SH-SY5Y (cell line): ENCODE results near the gene EIF4G3.

Experiments
- GATA2 ChIP-seq: IDR thresholded peaks from 2 replicates; pipeline ENCODE4 v1.6.1; 2011; ENCODE audit warnings: mild to moderate bottlenecking, low read depth, low read length
- GATA3 ChIP-seq: IDR thresholded peaks from 2 replicates; pipeline ENCODE4 v1.6.1; 2011; ENCODE audit warnings: low read depth, mild to moderate bottlenecking, low read length, moderate library complexity

The EIF4G3 gene

DNA sequence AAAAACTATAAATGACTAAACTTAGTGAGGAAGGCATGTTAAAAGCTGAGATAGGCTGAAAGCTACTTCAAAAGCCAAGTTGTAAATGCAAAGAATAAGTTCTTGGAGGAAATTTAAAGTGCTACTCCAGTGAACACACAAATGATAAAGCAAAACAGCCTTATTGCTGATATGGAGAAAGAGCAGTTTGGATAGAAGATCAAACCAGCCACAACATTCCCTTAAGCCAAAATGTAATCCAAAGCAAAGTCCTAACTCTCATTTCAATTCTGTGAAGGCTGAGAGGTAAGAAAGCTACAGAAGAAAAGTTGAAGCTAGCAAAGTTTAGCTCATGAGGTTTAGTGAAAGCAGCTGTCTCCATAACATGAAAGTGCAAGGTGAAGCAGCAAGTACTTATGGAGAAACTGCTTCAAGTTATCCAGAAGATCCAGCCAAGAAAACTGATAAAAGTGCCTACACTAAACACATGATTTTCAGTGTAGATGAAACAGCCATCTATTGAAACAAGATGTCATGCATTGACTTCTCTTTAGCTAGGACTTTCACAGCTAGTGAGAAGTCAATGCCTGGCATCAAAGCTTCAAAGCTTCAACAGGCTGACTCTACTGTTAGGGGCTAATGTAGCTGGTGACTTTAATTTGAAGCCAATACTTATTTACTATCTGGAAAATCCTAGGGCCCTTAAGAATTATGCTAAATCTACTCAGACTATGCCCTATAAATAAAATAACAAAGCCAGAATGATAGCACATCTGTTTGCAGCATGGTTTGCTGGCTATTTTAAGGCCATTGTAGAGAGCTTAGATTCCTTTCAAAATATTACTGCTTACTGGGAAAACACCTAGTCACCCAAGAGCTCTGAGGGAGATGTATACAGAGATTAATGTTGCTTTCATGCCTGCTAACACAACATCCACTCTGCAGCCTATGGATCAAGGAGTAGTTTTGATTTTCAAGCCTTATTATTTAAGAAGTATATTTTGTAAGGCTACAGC, 188.6 kb downstream of the EIF4G3 start:
- TF ChIP-seq GATA2 (no peak), GATA3 (no peak)

DNA sequence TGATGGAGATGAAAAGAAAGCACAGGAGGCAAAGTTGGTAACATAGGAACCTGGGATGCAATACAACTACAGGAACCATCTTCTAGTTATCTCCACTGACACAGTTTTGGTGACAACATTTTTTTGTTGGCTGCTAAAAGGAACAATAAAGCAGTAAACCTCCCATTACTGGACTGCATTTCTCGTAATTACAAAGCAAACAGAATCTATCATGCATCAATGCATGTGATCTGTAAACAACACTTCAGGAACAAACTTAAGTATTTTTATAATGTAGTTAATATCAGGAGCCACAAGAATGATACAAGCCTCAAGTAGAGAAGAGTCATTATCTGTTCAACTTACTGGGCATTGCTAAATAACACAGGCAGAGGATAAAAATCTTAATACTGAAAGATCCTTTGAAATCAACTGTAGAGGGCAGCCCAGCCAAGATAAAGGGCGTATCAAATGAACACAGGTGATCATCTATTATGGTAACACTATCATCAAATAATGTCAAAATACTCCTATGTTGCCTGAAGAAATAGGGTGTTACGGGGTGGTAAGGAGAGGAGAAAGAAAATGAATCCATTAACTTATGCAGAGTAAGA, 193.3 kb downstream of the EIF4G3 start:
- TF ChIP-seq GATA3 (no peak), GATA2 (no peak)

DNA sequence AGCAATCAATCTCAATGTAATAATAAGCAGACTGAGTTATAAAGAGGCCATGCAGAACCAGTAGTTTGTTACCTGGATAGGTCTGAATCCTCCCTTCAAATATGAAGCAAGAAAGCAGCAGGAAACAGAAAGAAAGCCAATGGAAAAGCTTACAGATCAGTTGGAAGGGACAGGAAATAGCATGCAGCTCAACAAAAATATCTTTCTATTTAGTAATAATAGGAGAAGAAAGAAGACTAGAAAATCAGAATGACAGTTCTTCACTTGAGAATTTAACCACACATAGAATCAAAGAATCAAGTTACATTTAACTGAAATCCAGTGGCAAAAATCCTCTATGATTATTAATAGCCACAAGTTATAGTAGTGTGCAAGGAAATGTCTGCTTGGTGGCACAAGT, 194.4 kb downstream of the EIF4G3 start:
- TF ChIP-seq GATA2 (no peak), GATA3 (no peak)

DNA sequence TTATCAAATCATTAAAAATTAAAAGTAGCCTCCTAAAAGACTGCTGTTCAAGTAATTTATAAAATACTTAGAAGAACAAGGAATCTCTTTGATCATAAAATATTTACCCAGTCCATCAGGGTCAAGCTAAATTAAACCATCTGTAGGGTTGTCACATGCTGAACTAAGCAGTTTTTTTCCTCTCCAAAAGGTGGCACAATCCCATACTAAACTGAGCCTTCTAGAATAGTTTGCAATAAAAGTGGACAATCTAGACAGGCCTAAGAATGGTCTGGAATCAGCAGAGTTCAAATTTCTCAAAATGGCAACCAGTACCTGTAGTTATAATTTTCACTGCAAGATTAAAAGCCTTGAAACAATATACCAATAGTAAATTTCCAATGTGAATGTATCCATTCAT, 194.8 kb downstream of the EIF4G3 start:
- TF ChIP-seq GATA2, result no peak
- TF ChIP-seq GATA3, result no peak

DNA sequence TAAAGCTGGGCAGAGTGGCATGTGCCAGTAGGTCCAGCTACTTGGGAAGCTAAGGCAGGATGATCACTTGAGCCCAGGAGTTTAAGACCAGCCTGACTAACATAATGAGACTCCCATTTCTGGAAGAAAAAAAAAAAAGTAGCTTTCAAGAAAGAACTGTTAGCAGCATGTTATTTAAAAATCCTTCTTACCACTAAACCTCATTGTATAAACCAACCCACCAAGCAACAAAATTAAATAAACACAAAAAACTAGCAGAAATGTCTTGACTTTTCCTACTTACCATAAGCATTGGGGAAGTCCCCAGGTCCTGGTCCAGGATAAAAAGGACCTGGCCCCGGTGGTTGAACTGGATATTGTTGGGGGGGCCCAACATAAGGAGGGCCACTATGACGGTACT, 196.6 kb downstream of the EIF4G3 start:
- TF ChIP-seq GATA2, result no peak
- TF ChIP-seq GATA3, result no peak

DNA sequence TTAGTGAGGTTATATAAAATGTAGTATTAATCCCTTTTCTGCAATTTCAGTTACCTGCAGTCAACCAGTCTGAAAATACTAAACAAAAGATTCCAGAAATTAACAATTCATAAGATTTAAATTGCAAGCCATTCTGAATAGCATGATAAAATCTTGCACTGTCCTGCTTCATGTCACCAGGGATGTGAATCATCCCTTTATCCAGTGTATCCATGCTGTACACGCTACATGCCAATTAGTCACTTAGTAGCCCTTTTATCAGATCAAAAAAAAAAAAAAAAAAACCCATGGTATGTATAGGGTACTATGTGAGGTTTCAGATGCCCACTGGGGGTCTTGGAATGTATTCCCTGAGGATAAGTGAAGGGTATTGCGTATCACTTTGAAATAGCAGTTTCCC, 198.3 kb downstream of the EIF4G3 start:
- TF ChIP-seq GATA3 (peak; percentile 90), GATA2 (peak; percentile 71; the same call in 1 of the 2 replicates)

DNA sequence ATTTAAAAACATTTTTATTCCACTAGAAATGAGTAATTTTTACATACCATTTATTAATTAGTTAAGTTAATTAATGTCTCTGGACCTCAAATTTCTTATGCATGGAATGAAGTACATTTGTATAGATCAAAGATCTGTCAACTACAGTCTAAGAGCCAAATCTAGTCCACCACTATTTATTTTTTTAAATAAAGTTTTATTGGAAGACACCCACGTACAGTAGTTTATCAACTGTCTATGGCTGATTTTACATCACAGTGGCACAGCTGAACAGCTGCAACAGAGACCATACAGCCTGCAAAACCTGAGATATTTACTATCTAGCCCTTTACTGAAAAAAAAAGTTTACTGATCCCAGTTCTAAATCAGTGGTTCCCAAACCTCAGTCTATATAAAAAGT, 201.0 kb downstream of the EIF4G3 start:
- TF ChIP-seq GATA3 (no peak), GATA2 (no peak)

DNA sequence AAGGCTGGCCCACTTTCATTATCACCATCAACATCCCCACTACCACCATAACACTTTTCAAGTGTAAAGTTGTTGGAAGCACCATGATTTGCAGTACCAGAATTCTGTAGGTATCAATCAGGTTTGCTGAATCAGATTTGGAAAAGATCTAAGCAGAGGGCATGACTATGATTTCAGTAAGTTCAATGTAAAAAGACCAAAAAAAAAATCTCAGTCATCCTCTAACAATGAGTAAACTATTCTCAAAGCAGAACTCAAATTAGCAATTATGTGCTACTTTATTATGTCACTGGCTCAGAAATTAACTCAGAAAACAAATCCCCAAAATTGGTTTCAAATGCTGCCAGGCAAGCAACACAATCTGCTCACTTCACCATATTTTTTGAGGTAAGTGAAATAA, 201.7 kb downstream of the EIF4G3 start:
- no peak for TF ChIP-seq GATA2
- no peak for TF ChIP-seq GATA3

DNA sequence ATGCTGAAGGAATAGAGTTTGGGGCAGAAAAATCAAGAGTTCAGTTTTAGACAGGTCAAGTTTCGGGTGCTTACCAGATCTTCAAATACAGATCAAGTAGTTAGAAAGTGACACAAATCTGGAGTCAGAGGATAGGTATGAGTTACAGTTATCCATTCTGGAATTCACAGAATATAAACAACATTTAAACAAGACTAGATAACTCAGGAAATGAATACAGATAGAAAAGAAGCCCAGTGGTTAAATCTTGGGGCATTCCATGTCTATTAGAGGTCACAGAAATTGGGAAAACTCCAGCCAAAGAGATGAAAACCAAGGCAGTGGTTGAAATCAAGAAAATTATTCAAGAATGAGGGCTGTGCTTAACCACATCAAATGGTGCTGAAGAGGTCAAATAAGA, 202.6 kb downstream of the EIF4G3 start:
- TF ChIP-seq GATA2 (no peak), GATA3 (no peak)

DNA sequence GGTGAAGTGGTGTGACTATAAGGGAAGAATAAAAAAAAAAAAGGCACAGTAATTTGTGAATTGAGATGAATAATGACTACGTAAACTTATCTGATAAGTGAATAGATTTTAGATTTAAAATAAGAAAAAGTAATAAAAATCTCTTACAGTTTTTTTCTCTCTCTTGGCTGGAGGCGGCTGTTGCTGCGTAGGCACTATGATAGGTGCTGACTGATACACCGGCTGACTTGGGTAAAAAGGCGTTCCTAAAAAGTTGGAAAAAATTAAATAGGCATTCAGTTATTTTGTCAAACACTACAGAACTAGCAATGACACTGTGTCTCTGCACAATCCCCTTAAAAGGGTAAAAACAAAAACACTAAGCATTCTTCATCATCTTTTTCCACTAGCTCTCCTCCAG, 203.8 kb downstream of the EIF4G3 start:
- no peak for TF ChIP-seq GATA3
- TF ChIP-seq GATA2, result no peak

DNA sequence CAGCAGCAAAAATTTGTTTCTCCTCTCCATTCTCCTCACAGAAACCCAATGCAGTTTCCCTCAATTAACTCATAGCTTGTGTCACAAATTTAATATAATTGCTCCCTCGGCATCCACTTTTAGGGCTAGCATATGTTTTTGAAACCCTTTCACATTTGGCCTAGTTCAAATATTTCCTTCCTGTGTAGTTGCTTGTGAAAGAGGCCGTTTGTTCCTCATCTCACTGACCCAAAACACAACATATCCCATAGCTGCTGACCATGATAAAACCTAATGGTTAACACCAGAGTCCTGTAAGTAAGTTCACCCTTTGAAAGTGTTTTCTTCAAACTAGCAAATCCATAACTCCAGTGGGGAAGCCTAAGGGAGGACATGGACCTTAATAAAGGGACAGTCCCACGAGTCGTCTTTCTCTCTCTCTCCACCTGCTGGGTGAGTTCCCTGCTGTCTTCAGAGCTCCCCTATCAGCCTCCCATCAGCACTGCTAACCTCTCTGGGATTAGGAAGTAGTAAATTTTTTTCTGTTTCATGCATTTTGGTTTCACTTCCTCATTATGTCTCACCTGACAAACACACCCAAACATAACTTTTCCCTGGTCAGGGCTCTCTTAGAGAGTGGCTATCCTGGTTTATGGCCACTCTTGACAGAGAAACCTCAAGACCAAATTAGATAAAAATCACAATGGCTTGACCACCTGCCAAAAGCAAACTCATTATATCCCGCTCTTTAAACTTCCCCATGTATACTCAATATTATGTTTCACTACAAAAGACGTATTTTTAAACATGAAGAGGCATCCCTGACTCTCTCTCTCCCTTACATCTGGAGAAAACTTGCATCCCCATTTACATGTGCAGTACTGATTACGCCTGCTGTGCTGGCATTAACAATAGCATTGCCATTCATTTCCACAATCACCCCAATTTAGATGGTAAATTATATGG, 211.9 kb downstream of the EIF4G3 start:
- no peak for TF ChIP-seq GATA3
- TF ChIP-seq GATA2, result no peak

DNA sequence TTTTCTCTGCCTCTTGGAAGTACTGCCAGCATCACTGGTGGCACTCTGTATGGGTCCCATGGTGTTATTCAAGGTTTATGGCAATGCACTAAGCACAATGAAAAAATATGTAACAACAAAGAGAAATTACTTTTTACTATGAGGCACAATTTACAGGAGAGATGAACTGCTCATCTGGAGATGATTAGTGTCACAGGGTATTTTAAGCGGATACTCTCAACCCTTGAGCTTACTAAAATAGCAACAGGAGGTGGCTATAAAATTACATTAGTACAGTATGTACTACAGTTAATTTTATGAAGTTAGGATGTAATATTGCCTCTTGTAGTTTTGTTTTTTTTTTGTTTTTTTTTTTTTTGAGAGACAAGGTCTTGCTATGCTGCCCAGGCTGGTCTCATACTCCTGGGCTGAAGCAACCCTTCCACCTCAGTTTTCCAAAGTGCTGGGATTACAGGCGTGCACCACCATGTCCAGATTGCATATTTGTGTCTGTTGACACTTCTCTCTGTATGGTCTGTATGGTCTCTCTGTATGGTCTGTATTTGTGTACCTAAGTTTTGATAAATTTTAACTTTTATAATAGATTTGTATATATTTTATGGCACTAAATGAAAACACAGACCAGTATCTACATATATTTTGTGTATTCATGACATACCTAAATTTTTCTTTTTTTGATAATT, 214.0 kb downstream of the EIF4G3 start:
- TF ChIP-seq GATA2, result no peak
- TF ChIP-seq GATA3, result no peak

DNA sequence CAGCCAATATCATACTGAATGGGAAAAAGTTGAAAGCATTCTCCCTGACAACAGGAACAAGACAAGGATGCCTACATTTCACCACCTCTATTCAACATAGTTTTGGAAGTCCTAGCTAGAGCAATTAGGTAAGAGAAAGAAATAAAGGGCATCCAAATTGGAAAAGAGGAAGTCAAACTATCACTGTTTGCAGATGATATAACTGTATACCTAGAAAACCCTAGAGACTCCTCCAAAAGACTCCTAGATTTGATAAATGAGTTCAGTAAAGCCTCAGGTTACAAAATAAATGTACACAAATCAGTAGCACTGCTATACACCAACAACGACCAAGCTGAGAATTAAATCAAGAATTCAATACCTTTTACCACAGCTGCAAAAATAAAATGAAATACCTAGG, 218.3 kb downstream of the EIF4G3 start:
- TF ChIP-seq GATA2 (no peak), GATA3 (no peak)

DNA sequence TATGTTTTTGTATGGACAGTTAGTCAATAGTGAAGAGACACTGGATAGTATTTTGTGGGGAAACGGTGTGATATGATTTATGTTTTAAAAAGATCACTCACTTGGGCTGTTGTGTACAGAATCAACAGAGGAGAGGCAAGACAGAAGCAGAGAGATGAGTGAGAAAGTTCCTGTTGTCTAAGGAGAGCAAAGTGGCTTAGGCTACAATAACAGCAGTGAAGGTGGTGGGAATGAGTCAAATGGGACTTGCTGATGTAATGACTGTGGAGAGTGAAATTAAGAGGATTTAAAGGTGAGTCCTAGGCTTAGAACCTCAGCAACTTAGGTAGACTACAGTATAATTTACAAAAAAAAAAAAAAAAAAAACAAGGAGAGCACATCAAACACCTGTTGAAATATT, 220.4 kb downstream of the EIF4G3 start:
- TF ChIP-seq GATA3, result no peak
- no peak for TF ChIP-seq GATA2
